ENCODE data around the gene UGDH.
A peak's percentile ranks its signal among the peaks of the same experiment; 100 is the strongest.
"Not testable (repeated sequence)": the region's sequence is repeated elsewhere in the genome, so short reads cannot be mapped to it uniquely, and the experiment has no call there.

The UGDH gene

DNA sequence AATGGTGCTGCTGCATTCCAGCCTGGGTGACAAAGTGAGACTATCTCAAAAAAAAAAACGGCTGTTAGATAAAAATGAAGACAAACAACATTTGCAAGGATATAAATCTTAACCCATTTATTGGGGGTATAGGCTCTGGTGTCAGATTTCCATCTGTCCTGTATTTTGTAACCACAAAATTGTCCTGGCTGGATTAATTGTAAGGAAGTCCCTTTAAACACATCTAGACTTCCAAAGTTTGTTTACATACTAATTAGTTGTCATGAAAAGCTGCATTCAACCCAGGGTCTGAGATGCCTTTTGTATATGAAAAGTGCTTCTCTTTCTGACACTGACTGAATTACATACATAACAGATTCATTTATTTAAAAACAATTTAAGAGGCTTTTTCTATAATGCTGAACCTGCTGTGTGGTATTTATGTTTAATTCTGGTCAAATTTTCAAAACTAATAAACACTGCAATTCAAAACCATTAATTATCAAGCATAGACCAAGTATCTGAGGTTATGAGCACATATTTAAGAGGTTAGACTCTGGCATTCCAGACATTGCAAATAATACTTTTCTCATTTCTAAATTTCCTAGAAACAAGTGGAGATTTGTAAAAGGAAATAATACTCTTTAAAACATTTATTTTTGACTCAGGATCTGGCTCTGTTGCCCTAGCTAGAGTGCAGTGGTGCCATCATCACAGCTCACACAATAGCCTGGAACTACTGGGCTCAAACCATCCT, 17.5 kb upstream of the UGDH start:
- DNase-seq (ENCODE audit: low read depth): no peak
- no peak overlapping the region for H3K4me3 ChIP-seq (ENCODE audit: low read length)
- TF ChIP-seq, protein P1, sequence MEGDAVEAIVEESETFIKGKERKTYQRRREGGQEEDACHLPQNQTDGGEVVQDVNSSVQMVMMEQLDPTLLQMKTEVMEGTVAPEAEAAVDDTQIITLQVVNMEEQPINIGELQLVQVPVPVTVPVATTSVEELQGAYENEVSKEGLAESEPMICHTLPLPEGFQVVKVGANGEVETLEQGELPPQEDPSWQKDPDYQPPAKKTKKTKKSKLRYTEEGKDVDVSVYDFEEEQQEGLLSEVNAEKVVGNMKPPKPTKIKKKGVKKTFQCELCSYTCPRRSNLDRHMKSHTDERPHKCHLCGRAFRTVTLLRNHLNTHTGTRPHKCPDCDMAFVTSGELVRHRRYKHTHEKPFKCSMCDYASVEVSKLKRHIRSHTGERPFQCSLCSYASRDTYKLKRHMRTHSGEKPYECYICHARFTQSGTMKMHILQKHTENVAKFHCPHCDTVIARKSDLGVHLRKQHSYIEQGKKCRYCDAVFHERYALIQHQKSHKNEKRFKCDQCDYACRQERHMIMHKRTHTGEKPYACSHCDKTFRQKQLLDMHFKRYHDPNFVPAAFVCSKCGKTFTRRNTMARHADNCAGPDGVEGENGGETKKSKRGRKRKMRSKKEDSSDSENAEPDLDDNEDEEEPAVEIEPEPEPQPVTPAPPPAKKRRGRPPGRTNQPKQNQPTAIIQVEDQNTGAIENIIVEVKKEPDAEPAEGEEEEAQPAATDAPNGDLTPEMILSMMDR (IDR thresholded peaks at IDR 0.05; ENCODE audit: insufficient read depth, low read depth, low read length, missing control alignments): no peak

- H3K4me3 ChIP-seq (ENCODE audit: low read length); DNase-seq (ENCODE audit: low read depth): not testable (repeated sequence)
Measured at GRCh38 chr4:39544080-39544479, 16.8 kb upstream of the UGDH start.

- H3K4me3 ChIP-seq (ENCODE audit: low read length): no peak overlapping the region
- no peak for DNase-seq (ENCODE audit: low read depth)
- TF ChIP-seq, protein P1 (IDR thresholded peaks at IDR 0.05; ENCODE audit: insufficient read depth, low read depth, low read length, missing control alignments): no peak
Measured at GRCh38 chr4:39543034-39543433, 15.8 kb upstream of the UGDH start.

DNA sequence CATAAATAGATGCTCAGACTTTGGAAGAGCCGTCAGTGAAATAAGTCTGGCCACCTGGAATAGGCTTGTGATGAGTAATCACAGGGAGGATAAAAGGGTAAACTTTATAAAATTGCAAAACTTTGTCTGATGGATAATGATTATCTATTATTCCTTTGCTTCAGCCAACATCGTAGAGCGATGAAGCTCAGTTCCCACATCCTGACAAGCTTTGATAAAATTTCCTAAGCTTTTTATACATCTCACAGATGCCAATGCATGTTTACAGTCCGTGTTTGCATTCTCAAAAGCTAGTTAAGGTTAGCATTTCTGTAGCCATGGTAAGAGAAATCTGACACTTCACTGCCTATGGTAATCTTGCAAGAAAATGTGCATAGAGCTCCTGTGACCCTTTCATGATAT, 15.4 kb upstream of the UGDH start:
- no peak overlapping the region for H3K4me3 ChIP-seq (ENCODE audit: low read length)
- DNase-seq (ENCODE audit: low read depth): peak; percentile 35
- TF ChIP-seq, protein P1 (IDR thresholded peaks at IDR 0.05; ENCODE audit: insufficient read depth, low read depth, low read length, missing control alignments): no peak

DNA sequence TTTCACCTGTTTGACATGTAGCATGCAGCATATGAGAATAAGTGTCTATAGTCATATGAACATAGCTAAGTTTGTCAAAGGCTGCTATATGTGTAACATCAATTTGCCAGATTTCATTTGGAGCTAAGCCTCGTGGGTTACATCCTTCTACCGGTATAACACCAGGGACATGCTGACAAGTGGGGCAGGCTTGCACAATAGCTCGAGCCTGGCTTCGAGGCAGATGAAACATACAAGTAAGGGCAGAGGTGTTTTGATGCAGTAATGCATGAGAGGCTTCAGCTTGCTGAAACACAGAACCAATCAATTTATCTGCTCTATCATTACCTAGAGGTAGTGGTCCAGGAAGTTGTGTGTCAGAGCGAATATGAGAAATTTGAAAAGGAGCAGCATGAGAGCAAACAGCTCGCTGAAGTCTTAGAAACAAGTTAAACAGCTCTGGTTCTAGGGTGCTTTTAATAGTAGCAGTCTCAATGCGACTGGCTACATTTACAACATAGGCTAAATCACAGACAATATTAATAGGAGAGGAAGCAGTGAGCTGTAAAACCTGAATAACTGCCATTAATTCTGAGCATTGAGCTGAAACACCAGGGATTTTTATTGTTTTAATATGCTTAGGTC, 14.9 kb upstream of the UGDH start:
- TF ChIP-seq, protein P1 (IDR thresholded peaks at IDR 0.05; ENCODE audit: insufficient read depth, low read depth, low read length, missing control alignments): no peak
- peak; percentile 83 for DNase-seq (ENCODE audit: low read depth)
- no peak overlapping the region for H3K4me3 ChIP-seq (ENCODE audit: low read length)

GRCh38 chr4:39539089-39539611, 11.9 kb upstream of the UGDH start:
- TF ChIP-seq, protein P1 (IDR thresholded peaks at IDR 0.05; ENCODE audit: insufficient read depth, low read depth, low read length, missing control alignments): no peak
- DNase-seq (ENCODE audit: low read depth): peak; percentile 21
- no peak overlapping the region for H3K4me3 ChIP-seq (ENCODE audit: low read length)

- TF ChIP-seq, protein P1 (IDR thresholded peaks at IDR 0.05; ENCODE audit: insufficient read depth, low read depth, low read length, missing control alignments): no peak
- DNase-seq (ENCODE audit: low read depth): no peak
- H3K4me3 ChIP-seq (ENCODE audit: low read length): no peak overlapping the region
Measured at GRCh38 chr4:39533541-39533940, 6.3 kb upstream of the UGDH start.

DNA sequence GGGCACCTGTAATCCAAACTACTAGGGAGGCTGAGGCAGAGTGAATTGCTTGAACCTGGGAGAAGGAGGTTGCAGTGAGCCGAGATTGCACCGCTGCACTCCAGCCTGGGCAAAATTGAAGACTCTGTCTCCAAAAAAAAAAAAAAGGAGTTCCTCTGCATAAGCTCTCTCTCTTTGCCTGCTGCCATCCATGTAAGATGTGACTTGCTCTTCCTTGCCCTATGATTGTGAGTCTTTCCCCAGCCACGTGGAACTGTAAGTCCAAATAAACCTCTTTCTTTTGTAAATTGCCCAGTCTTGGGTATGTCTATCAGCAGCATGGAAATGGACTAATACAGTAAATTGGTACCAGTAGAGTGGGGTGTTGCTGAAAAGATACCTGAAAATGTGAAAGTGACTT, 5.0 kb upstream of the UGDH start:
- not testable (repeated sequence) for H3K4me3 ChIP-seq (ENCODE audit: low read length); DNase-seq (ENCODE audit: low read depth)
